Brain microvascular endothelial cell (primary cell): ENCODE measurements around the gene YJU2.
"Not testable (repeated sequence)": the region's sequence is repeated elsewhere in the genome, so short reads cannot be mapped to it uniquely, and the experiment has no call there.

ENCODE experiments used
- DNase-seq: peaks from one replicate; pipeline ENCODE4 v3.0.0-alpha.2; 2020
- H3K27ac ChIP-seq: fragments of 250-450 bp; sonication (Bioruptor Pico); 2 replicates; pipeline ENCODE4 v1.5.1; 2020; ENCODE audit warnings: mild to moderate bottlenecking, moderate library complexity
- H3K27me3 ChIP-seq: fragments of 250-450 bp; sonication (Bioruptor Pico); replicated peaks from 2 replicates; pipeline ENCODE4 v1.5.1; 2020; ENCODE audit warnings: mild to moderate bottlenecking
- H3K36me3 ChIP-seq: fragments of 250-450 bp; sonication (Bioruptor Pico); replicated peaks from 2 replicates; pipeline ENCODE4 v1.5.1; 2020; ENCODE audit warnings: mild to moderate bottlenecking
- H3K4me3 ChIP-seq: 2 replicates; pipeline ENCODE4 v1.5.1; 2011; ENCODE audit warnings: low read depth, mild to moderate bottlenecking, control low read depth, low read length, moderate library complexity
- CTCF ChIP-seq: IDR thresholded peaks from 2 replicates; pipeline ENCODE4 v1.5.1; 2011; ENCODE audit warnings: low read depth, mild to moderate bottlenecking, moderate library complexity, low read length, control low read depth, inconsistent platforms; ENCODE audit errors: missing control alignments
- in situ Hi-C: cut with HindIII; loops from 2 replicates; pipeline ENCODE4 v1.10.0; 2017; ENCODE audit warnings: low sequenced_read_pairs, low pct_ligation_motif_present

YJU2 gene

GRCh38 chr19:4224470-4224869 lies 22.4 kb upstream of the YJU2 start:
- in situ Hi-C loops, result no loop called here
- no peak for TF ChIP-seq CTCF
- no peaks in the 10 kb centered on the region for H3K27me3 ChIP-seq

GRCh38 chr19:4225885-4226284 lies 21.0 kb upstream of the YJU2 start:
- no peaks in the 10 kb centered on the region for H3K36me3 ChIP-seq
- in situ Hi-C loops, result no loop called here
- no peak for DNase-seq
- no peak overlapping the region for H3K4me3 ChIP-seq
- H3K27ac ChIP-seq, result no peak overlapping the region
- no peaks in the 10 kb centered on the region for H3K27me3 ChIP-seq
- no peak for TF ChIP-seq CTCF

More at GRCh38 chr19:4224470-4224869, 22.4 kb upstream of the YJU2 start:
- Histone ChIP-seq H3K4me3 (no peak overlapping the region), H3K36me3 (no peaks in the 10 kb centered on the region), H3K27ac (no peak overlapping the region)
- DNase-seq, result no peak

GRCh38 chr19:4227771-4228170 lies 19.1 kb upstream of the YJU2 start:
- H3K4me3 ChIP-seq, result no peak overlapping the region
- H3K27ac ChIP-seq, result no peak overlapping the region
- TF ChIP-seq CTCF, result no peak
- in situ Hi-C loops, result no loop called here
- no peaks in the 10 kb centered on the region for H3K27me3 ChIP-seq
- H3K36me3 ChIP-seq, result no peaks in the 10 kb centered on the region
- no peak for DNase-seq

- Histone ChIP-seq H3K27me3 (no peaks in the 10 kb centered on the region), H3K36me3 (no peaks in the 10 kb centered on the region), H3K27ac (no peak overlapping the region), H3K4me3 (no peak overlapping the region)
- no peak for TF ChIP-seq CTCF
- DNase-seq, result no peak
- in situ Hi-C loops, result no loop called here
Observed at GRCh38 chr19:4228765-4229178, 18.1 kb upstream of the YJU2 start.

- in situ Hi-C loops, result no loop called here
- DNase-seq, result peak; percentile 70
- no peaks in the 10 kb centered on the region for H3K27me3 ChIP-seq
- TF ChIP-seq CTCF, result no peak
- peak within 1 kb of the TSS; percentile 10 for H3K27ac ChIP-seq
- no peaks in the 10 kb centered on the region for H3K36me3 ChIP-seq
- no peak within 1 kb of the TSS for H3K4me3 ChIP-seq
Observed at GRCh38 chr19:4229179-4229931, 17.5 kb upstream of the YJU2 start, which contains the start of gene EBI3. EBI3 (plus strand) TSS chr19:4229523; CDS start chr19:4229551, 28 bp downstream.

- H3K36me3 ChIP-seq, H3K4me3 ChIP-seq, H3K27me3 ChIP-seq, DNase-seq, in situ Hi-C loops, H3K27ac ChIP-seq: not testable (repeated sequence)
Observed at GRCh38 chr19:4230237-4230636, 16.6 kb upstream of the YJU2 start.

- H3K27me3 ChIP-seq, H3K4me3 ChIP-seq, H3K36me3 ChIP-seq, DNase-seq, H3K27ac ChIP-seq, in situ Hi-C loops: not testable (repeated sequence)
Observed at GRCh38 chr19:4231521-4231920, 15.4 kb upstream of the YJU2 start.

- DNase-seq, H3K27ac ChIP-seq, H3K36me3 ChIP-seq, in situ Hi-C loops, H3K4me3 ChIP-seq, H3K27me3 ChIP-seq: not testable (repeated sequence)
Observed at GRCh38 chr19:4232139-4232538, 14.7 kb upstream of the YJU2 start.
